GM12878 (cell line): ENCODE data around the gene RAP1GAP. TPM values are rescaled to one million over a fixed set of nuclear protein-coding genes. Genes with fewer than 3 reads are reported as not detected.

Experiments
- ATAC-seq: fragments of 200-7000 bp; cut with Tn5 transposase; 3 replicates; pipeline ENCODE4 v1.9.1; 2020; ENCODE audit warnings: mild to moderate bottlenecking, moderate library complexity
- BruUV-seq: library from RNA; stranded (reverse); fragments of 400-500 nt; replicated peaks from 2 replicates; lab custom pipeline; 2021; lab: Mats Ljungman, UMichigan
- CTCF ChIA-PET: fragments of 300-600 bp; sonication (Branson Sonifier 250); formaldehyde crosslinking; extraction: SDS; loops from one replicate; lab custom pipeline; 2021; ENCODE audit warnings: inconsistent platforms; lab: Yijun Ruan, JAX
- POLR2A ChIA-PET: fragments of 350-600 bp; formaldehyde crosslinking; extraction: SDS; loops from one replicate; lab custom pipeline; 2021; ENCODE audit warnings: inconsistent platforms; lab: Charles Lee
- RAD21 ChIA-PET: fragments of 300-600 bp; sonication (Branson Sonifier 250); formaldehyde crosslinking; loops from one replicate; lab custom pipeline; 2023; ENCODE audit warnings: antibody characterized with exemption; ENCODE audit not compliant: unreplicated experiment; lab: Charles Lee
- SMC1A ChIA-PET: fragments of 300-600 bp; sonication (Branson Sonifier 250); formaldehyde crosslinking; loops from one replicate; lab custom pipeline; 2023; ENCODE audit not compliant: unreplicated experiment, uncharacterized antibody; lab: Charles Lee
- DNase-seq: peaks from one replicate; pipeline ENCODE4 v3.0.0-alpha.2; 2011; ENCODE audit warnings: low read depth, low spot score
- FAIRE-seq: peaks from 3 replicates; lab custom pipeline; 2011; peaks lifted over from hg19 to GRCh38; lab: Jason Lieb, UNC
- H2AFZ ChIP-seq: 2 replicates; pipeline ENCODE4 v1.6.0; 2011; ENCODE audit warnings: low read depth, low read length, control low read depth; ENCODE audit not compliant: control insufficient read depth
- H3K27ac ChIP-seq: 2 replicates; pipeline ENCODE4 v1.5.1; 2011; ENCODE audit warnings: control low read depth; ENCODE audit not compliant: control insufficient read depth, insufficient read depth
- H3K27me3 ChIP-seq, 2 experiments: replicated peaks in 1 of 2; 2 replicates each; pipeline versions ENCODE4 v1.6.0 to v1.6.1; 2011; ENCODE audit warnings: low read length in 1 of 2; ENCODE audit not compliant: control insufficient read depth in 2 of 2, insufficient read depth in 2 of 2
- H3K36me3 ChIP-seq, 2 experiments: 2 replicates each; pipeline ENCODE4 v1.5.1; 2011; ENCODE audit warnings: low read length in 1 of 2; ENCODE audit not compliant: control insufficient read depth in 2 of 2, insufficient read depth in 2 of 2
- H3K4me1 ChIP-seq: 2 replicates; pipeline ENCODE4 v1.6.1; 2011; ENCODE audit warnings: mild to moderate bottlenecking, low read length, moderate library complexity, mixed read lengths; ENCODE audit not compliant: control insufficient read depth, insufficient read depth
- H3K4me2 ChIP-seq: 2 replicates; pipeline ENCODE4 v1.6.0; 2011; ENCODE audit warnings: control low read depth; ENCODE audit not compliant: control insufficient read depth, insufficient read depth
- H3K4me3 ChIP-seq: fragments of 200-600 bp; sonication (generic); 2 replicates; pipeline ENCODE4 v1.5.1; 2016
- H3K79me2 ChIP-seq: 2 replicates; pipeline ENCODE4 v1.6.0; 2011; ENCODE audit warnings: low read length; ENCODE audit not compliant: control insufficient read depth, insufficient read depth
- H3K9ac ChIP-seq: 2 replicates; pipeline ENCODE4 v1.8.0; 2011; ENCODE audit warnings: low read length, control low read depth, mixed read lengths; ENCODE audit not compliant: control insufficient read depth, insufficient read depth
- H3K9me3 ChIP-seq: replicated peaks from 3 replicates; pipeline ENCODE4 v1.5.1; 2011; ENCODE audit warnings: mild to moderate bottlenecking, low read length; ENCODE audit not compliant: control insufficient read depth, insufficient read depth
- H4K20me1 ChIP-seq: 2 replicates; pipeline ENCODE4 v1.6.0; 2011; ENCODE audit not compliant: control insufficient read depth, insufficient read depth
- BACH1 ChIP-seq: fragments of 450-650 bp; IDR thresholded peaks from 2 replicates; pipeline ENCODE4 v1.6.1; 2017; ENCODE audit warnings: mild to moderate bottlenecking, borderline replicate concordance
- CHD1 ChIP-seq: IDR thresholded peaks from 2 replicates; pipeline ENCODE4 v1.6.1; 2012; ENCODE audit warnings: low read depth, low read length, improper control_type of control experiment
- FOXM1 ChIP-seq: IDR thresholded peaks from 2 replicates; pipeline ENCODE4 v1.6.1; 2012; ENCODE audit warnings: low read depth, mild to moderate bottlenecking, inconsistent platforms, low read length, moderate library complexity
- GATAD2B ChIP-seq: fragments of 450-650 bp; conservative IDR thresholded peaks from 2 replicates; pipeline ENCODE4 v1.6.1; 2017; ENCODE audit warnings: low read depth, mild to moderate bottlenecking, moderate library complexity
- HDAC2 ChIP-seq: fragments of 200-600 bp; sonication (generic); IDR thresholded peaks from 2 replicates; pipeline ENCODE4 v1.6.1; 2017
- KDM1A ChIP-seq: fragments of 200-600 bp; sonication (generic); IDR thresholded peaks from 2 replicates; pipeline ENCODE4 v1.6.1; 2016; ENCODE audit warnings: borderline replicate concordance
- MEF2B ChIP-seq: fragments of 450-650 bp; IDR thresholded peaks from 2 replicates; pipeline ENCODE4 v1.6.1; 2018; ENCODE audit warnings: mild to moderate bottlenecking, moderate library complexity; ENCODE audit not compliant: partially characterized antibody, poor library complexity, severe bottlenecking
- MXI1 ChIP-seq: fragments of 150-350 bp; IDR thresholded peaks from 2 replicates; pipeline ENCODE4 v1.6.1; 2011; ENCODE audit warnings: low read depth, mild to moderate bottlenecking, inconsistent platforms, low read length, improper control_type of control experiment
- NFYB ChIP-seq: IDR thresholded peaks from 2 replicates; pipeline ENCODE4 v1.6.1; 2011; ENCODE audit warnings: low read depth, mild to moderate bottlenecking, low read length, improper control_type of control experiment, moderate library complexity; ENCODE audit not compliant: insufficient read depth
- POLR2AphosphoS5 ChIP-seq: IDR thresholded peaks from 2 replicates; pipeline ENCODE4 v1.6.1; 2011; ENCODE audit warnings: mild to moderate bottlenecking, low read length, inconsistent platforms
- RBBP5 ChIP-seq: fragments of 200-600 bp; sonication (generic); conservative IDR thresholded peaks from 2 replicates; pipeline ENCODE4 v1.6.1; 2016
- RELA ChIP-seq: fragments of 450-650 bp; IDR thresholded peaks from 2 replicates; pipeline ENCODE4 v1.8.0; 2014; ENCODE audit warnings: borderline replicate concordance; ENCODE audit not compliant: partially characterized antibody
- ZNF217 ChIP-seq: fragments of 450-650 bp; IDR thresholded peaks from 2 replicates; pipeline ENCODE4 v1.6.1; 2017; ENCODE audit warnings: antibody characterized with exemption, mild to moderate bottlenecking
- WGBS: methylation state at CpG from one replicate; pipeline ENCODE4 v1.1.6; 2016; ENCODE audit warnings: low lambda C conversion rate; ENCODE audit not compliant: insufficient replicate concordance, insufficient coverage; ENCODE audit errors: missing lambda C conversion rate; 5-methylcytosine and 5-hydroxymethylcytosine counted together
- in situ Hi-C: fragments of 300-500 bp; cut with MboI; formaldehyde crosslinking; loops from 9 replicates; pipeline ENCODE4 v1.14.3; 2018; ENCODE audit warnings: mixed read lengths
- intact Hi-C: fragments of 100-400 bp; cut with micrococcal nuclease; formaldehyde crosslinking; loops from one replicate; pipeline ENCODE4 v1.14.2; 2022; ENCODE audit not compliant: unreplicated experiment
- polyA plus RNA-seq, 11 experiments: library from polyadenylated mRNA; depleted of rRNA in 4 of 11; unstranded in 6 of 11; stranded (reverse) in 5 of 11; fragments of >200 nt; fragmentation: Nextera tagmentation in 4 of 11; fragmentation: Illumina TruSeq in 1 of 11; extraction: Ambion mirVana in 4 of 11; extraction: Trizol in 1 of 11; gene quantifications; 1 replicate in 1 of 11; 2 replicates in 10 of 11; pipeline versions ENCODE4 v1.2.1 to v1.2.3, GENCODE V29; 2011 to 2016; ENCODE audit warnings: inconsistent platforms in 2 of 11, missing spikeins in 2 of 11, low read depth in 1 of 11
- total RNA-seq, 4 experiments: library from RNA; depleted of rRNA in 3 of 4; stranded (reverse); fragments of >200 nt in 3 of 4; fragmentation: Illumina TruSeq in 1 of 4; extraction: Trizol in 1 of 4; gene quantifications; 2 replicates each; pipeline versions ENCODE4 v1.2.1 to v1.2.3, GENCODE V29; 2013 to 2021
- TF ChIP-seq, protein P1 (sequence below): fragments of 450-650 bp; IDR thresholded peaks from 2 replicates; pipeline ENCODE4 v1.6.1; 2016; ENCODE audit warnings: mild to moderate bottlenecking, moderate library complexity, borderline replicate concordance
- TF ChIP-seq, protein P2 (sequence below): fragments of 450-650 bp; IDR thresholded peaks from 2 replicates; pipeline ENCODE4 v1.6.1; 2016; ENCODE audit warnings: mild to moderate bottlenecking
- TF ChIP-seq, protein P3 (sequence below): IDR thresholded peaks from 2 replicates; pipeline ENCODE4 v1.6.1; 2012; ENCODE audit warnings: low read depth, low read length, improper control_type of control experiment
- TF ChIP-seq, protein P4 (sequence below): fragments of 450-650 bp; IDR thresholded peaks from 2 replicates; pipeline ENCODE4 v1.6.1; 2016; ENCODE audit warnings: mild to moderate bottlenecking

The RAP1GAP gene
- total and polyA plus RNA-seq, 10 of the 15 experiments (the other 5 are each of a cell fraction or from before 2014, with no cell fraction given): 0.04 to 0.96 (median 0.09) TPM; not detected in 3

DNA sequence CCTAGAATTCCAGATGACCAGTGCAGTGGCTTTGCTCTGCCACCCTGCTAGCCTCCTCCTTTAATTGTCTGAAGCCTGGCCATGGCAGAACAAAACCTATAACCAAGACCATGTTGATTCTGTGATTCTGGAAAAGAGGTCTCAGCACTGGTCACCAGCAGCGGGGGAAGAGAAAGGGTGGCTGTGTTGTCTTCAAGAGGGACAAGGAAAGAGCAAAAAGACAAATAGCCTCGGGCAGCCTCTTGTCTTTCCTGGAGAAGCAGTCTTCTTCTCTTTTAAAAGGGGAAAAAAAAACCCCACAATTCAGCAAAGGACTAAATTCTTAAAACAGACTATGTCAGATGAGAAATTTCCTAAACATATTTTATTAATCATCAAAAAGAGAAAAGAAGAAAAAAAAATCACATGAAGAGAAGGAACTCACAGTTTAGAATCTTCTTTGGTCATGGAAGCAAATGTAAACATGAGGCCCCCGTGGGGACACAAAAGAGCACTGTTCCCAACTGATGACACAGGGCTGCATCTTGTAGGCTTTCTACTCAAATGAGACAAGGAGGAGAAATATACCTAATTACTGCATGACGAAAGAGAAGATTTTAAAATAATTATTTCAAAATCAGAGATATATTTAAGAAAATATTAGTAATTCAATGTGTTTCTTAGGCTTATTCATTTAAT, 36.3 kb upstream of the RAP1GAP start:
- no peak overlapping the region for H3K9ac ChIP-seq
- TF ChIP-seq FOXM1: no peak
- no peak for TF ChIP-seq CHD1
- TF ChIP-seq MEF2B: no peak
- TF ChIP-seq NFYB: no peak
- no peak for TF ChIP-seq HDAC2
- no peak for TF ChIP-seq BACH1
- TF ChIP-seq, protein P1, sequence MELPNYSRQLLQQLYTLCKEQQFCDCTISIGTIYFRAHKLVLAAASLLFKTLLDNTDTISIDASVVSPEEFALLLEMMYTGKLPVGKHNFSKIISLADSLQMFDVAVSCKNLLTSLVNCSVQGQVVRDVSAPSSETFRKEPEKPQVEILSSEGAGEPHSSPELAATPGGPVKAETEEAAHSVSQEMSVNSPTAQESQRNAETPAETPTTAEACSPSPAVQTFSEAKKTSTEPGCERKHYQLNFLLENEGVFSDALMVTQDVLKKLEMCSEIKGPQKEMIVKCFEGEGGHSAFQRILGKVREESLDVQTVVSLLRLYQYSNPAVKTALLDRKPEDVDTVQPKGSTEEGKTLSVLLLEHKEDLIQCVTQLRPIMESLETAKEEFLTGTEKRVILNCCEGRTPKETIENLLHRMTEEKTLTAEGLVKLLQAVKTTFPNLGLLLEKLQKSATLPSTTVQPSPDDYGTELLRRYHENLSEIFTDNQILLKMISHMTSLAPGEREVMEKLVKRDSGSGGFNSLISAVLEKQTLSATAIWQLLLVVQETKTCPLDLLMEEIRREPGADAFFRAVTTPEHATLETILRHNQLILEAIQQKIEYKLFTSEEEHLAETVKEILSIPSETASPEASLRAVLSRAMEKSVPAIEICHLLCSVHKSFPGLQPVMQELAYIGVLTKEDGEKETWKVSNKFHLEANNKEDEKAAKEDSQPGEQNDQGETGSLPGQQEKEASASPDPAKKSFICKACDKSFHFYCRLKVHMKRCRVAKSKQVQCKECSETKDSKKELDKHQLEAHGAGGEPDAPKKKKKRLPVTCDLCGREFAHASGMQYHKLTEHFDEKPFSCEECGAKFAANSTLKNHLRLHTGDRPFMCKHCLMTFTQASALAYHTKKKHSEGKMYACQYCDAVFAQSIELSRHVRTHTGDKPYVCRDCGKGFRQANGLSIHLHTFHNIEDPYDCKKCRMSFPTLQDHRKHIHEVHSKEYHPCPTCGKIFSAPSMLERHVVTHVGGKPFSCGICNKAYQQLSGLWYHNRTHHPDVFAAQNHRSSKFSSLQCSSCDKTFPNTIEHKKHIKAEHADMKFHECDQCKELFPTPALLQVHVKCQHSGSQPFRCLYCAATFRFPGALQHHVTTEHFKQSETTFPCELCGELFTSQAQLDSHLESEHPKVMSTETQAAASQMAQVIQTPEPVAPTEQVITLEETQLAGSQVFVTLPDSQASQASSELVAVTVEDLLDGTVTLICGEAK: no peak
- TF ChIP-seq MXI1: no peak
- no peak for TF ChIP-seq RELA
- TF ChIP-seq, protein P2, sequence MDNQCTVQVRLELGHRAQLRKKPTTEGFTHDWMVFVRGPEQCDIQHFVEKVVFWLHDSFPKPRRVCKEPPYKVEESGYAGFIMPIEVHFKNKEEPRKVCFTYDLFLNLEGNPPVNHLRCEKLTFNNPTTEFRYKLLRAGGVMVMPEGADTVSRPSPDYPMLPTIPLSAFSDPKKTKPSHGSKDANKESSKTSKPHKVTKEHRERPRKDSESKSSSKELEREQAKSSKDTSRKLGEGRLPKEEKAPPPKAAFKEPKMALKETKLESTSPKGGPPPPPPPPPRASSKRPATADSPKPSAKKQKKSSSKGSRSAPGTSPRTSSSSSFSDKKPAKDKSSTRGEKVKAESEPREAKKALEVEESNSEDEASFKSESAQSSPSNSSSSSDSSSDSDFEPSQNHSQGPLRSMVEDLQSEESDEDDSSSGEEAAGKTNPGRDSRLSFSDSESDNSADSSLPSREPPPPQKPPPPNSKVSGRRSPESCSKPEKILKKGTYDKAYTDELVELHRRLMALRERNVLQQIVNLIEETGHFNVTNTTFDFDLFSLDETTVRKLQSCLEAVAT: no peak
- no peak for TF ChIP-seq ZNF217
- no peak for TF ChIP-seq RBBP5
- TF ChIP-seq, protein P3, sequence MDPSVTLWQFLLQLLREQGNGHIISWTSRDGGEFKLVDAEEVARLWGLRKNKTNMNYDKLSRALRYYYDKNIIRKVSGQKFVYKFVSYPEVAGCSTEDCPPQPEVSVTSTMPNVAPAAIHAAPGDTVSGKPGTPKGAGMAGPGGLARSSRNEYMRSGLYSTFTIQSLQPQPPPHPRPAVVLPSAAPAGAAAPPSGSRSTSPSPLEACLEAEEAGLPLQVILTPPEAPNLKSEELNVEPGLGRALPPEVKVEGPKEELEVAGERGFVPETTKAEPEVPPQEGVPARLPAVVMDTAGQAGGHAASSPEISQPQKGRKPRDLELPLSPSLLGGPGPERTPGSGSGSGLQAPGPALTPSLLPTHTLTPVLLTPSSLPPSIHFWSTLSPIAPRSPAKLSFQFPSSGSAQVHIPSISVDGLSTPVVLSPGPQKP: no peak
- no peak for TF ChIP-seq POLR2AphosphoS5
- TF ChIP-seq GATAD2B: no peak
- no peak for TF ChIP-seq KDM1A
- TF ChIP-seq, protein P4, sequence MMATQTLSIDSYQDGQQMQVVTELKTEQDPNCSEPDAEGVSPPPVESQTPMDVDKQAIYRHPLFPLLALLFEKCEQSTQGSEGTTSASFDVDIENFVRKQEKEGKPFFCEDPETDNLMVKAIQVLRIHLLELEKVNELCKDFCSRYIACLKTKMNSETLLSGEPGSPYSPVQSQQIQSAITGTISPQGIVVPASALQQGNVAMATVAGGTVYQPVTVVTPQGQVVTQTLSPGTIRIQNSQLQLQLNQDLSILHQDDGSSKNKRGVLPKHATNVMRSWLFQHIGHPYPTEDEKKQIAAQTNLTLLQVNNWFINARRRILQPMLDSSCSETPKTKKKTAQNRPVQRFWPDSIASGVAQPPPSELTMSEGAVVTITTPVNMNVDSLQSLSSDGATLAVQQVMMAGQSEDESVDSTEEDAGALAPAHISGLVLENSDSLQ: no peak

More for the DNA sequence above, 36.3 kb upstream of the RAP1GAP start:
- H3K27me3 ChIP-seq: no peaks in the 10 kb centered on the region
- no peak overlapping the region for H3K4me3 ChIP-seq
- no peaks in the 10 kb centered on the region; the same call in 1 of the 2 replicates for H3K79me2 ChIP-seq
- no peaks in the 10 kb centered on the region for H3K4me1 ChIP-seq
- intact Hi-C loops: no loop called here
- BruUV-seq: no TSS peak
- POLR2A ChIA-PET: no interaction called here
- no peak overlapping the region for H3K27ac ChIP-seq
- SMC1A ChIA-PET: interaction anchor here (0.9 to 1.7 kb wide), 3 partner anchors 9 to 319 kb away, joined by 3 to 6 read pairs (median 3); no protein-coding TSS in a partner anchor
- no peaks in the 10 kb centered on the region for H3K9me3 ChIP-seq
- CTCF ChIA-PET: interaction anchor here (1.2 to 3.5 kb wide), 2 partner anchors 76 kb away, joined by 5 to 18 read pairs; no protein-coding TSS in a partner anchor
- peaks cover 7 to 44% of the 10 kb centered on the region in 2 experiments for H3K36me3 ChIP-seq
- ATAC-seq (no peak), DNase-seq (no peak), FAIRE-seq (no peak)
- no peaks in the 10 kb centered on the region for H4K20me1 ChIP-seq
- 75% methylated on average over 4 of the region's 4 CpGs for whole genome bisulfite sequencing
- no peak overlapping the region for H3K4me2 ChIP-seq
- in situ Hi-C loops: loop anchor here (25.0 kb wide), 1 partner anchor 943 kb away; no protein-coding TSS in a partner anchor
- H2AFZ ChIP-seq: no peak overlapping the region
- RAD21 ChIA-PET: no interaction called here
